ENCODE measurements around the gene ZNF785. TPM values are rescaled to one million over a fixed set of nuclear protein-coding genes. Genes with fewer than 3 reads are reported as not detected.

Gene ZNF785
- total RNA-seq, 1 donor from 2014 or later: 20.2 TPM

GRCh38 chr16:30532285-30533145, 53.0 kb downstream of the ZNF785 start:
- peaks cover 23% of the 10 kb centered on the region for H3K4me1 Mint-ChIP-seq (ENCODE audit: low read depth)
- no peak overlapping the region for H3K27ac Mint-ChIP-seq (ENCODE audit: unreplicated experiment)
- H3K4me3 Mint-ChIP-seq (ENCODE audit: unreplicated experiment): no peak overlapping the region
- DNase-seq (ENCODE audit: low spot score): no peak
- H3K27me3 Mint-ChIP-seq (ENCODE audit: low read depth): no peaks in the 10 kb centered on the region
- no peak for TF ChIP-seq CTCF (IDR thresholded peaks at IDR 0.05)
- no peaks in the 10 kb centered on the region for H3K9me3 Mint-ChIP-seq (ENCODE audit: low read depth)
- H3K36me3 Mint-ChIP-seq (ENCODE audit: low read depth): no peaks in the 10 kb centered on the region

Other genes with a start within 250 kb of the ZNF785 start
- 53.2 to 61.0 TPM (median 55.8 TPM) in 3 replicates for gene CD2BP2, start 230.4 kb downstream of the ZNF785 start, total RNA-seq
- 43.3 to 48.6 TPM (median 44.2 TPM) in 3 replicates for gene TBC1D10B, start 215.2 kb downstream of the ZNF785 start, total RNA-seq
- gene MYL11, start 210.9 kb downstream of the ZNF785 start, total RNA-seq: 0.82 to 2.2 TPM (median 1.4 TPM) in 3 replicates
- 0.85 to 1.7 TPM (median 1.3 TPM) in 3 replicates for gene SEPTIN1, start 203.1 kb downstream of the ZNF785 start, total RNA-seq
- 10.6 to 11.8 TPM (median 10.8 TPM) in 3 replicates for gene ZNF48, start 190.3 kb downstream of the ZNF785 start, total RNA-seq
- gene ZNF771, start 178.1 kb downstream of the ZNF785 start, total RNA-seq: 10.2 to 16.3 TPM (median 10.8 TPM) in 3 replicates
- gene DCTPP1, start 155.7 kb downstream of the ZNF785 start, total RNA-seq: 25.5 to 33.8 TPM (median 26.4 TPM) in 3 replicates
- gene SEPHS2, start 139.8 kb downstream of the ZNF785 start, total RNA-seq: 37.4 to 54.3 TPM (median 53.8 TPM) in 3 replicates
- not detected in 3 replicates for gene ITGAL, start 113.0 kb downstream of the ZNF785 start, total RNA-seq
- gene ZNF768, start 59.1 kb downstream of the ZNF785 start, total RNA-seq: 27.6 to 30.0 TPM (median 28.6 TPM) in 3 replicates
- gene ZNF747, start 50.8 kb downstream of the ZNF785 start, total RNA-seq: 3.5 to 6.7 TPM (median 6.7 TPM) in 3 replicates
- gene ZNF764, start 27.3 kb downstream of the ZNF785 start, total RNA-seq: 8.3 to 11.1 TPM (median 8.6 TPM) in 3 replicates
- gene ZNF688, start 14.0 kb downstream of the ZNF785 start, total RNA-seq: 11.7 to 15.0 TPM (median 13.7 TPM) in 3 replicates
- gene ZNF689, start 24.7 kb upstream of the ZNF785 start, total RNA-seq: 5.9 to 8.5 TPM (median 7.1 TPM) in 3 replicates
- gene PRR14, start 65.3 kb upstream of the ZNF785 start, total RNA-seq: 33.5 to 46.9 TPM (median 42.0 TPM) in 3 replicates
- gene FBRS, start 72.7 kb upstream of the ZNF785 start, total RNA-seq: 49.9 to 54.5 TPM (median 52.8 TPM) in 3 replicates
- 49.2 to 63.9 TPM (median 52.5 TPM) in 3 replicates for gene SRCAP, start 113.5 kb upstream of the ZNF785 start, total RNA-seq
- 18.8 to 28.1 TPM (median 19.0 TPM) in 3 replicates for gene PHKG2, start 162.7 kb upstream of the ZNF785 start, total RNA-seq
- 6.3 to 10.0 TPM (median 7.1 TPM) in 3 replicates for gene CFAP119, start 176.4 kb upstream of the ZNF785 start, total RNA-seq
- gene RNF40, start 176.6 kb upstream of the ZNF785 start, total RNA-seq: 71.1 to 104 TPM (median 78.6 TPM) in 3 replicates
- gene ZNF629, start 201.5 kb upstream of the ZNF785 start, total RNA-seq: 18.8 to 20.2 TPM (median 18.9 TPM) in 3 replicates

Data from chondrocyte (in vitro differentiated cells).